NCI-H1048 (cell line): ENCODE measurements around the gene KDM4C.
"Not testable (repeated sequence)": the region's sequence is repeated elsewhere in the genome, so short reads cannot be mapped to it uniquely, and the experiment has no call there.

ENCODE experiments used
- DNase-seq: peaks from one replicate; lab custom pipeline; 2025; lab: John Stamatoyannopoulos, UW

The KDM4C gene

DNA sequence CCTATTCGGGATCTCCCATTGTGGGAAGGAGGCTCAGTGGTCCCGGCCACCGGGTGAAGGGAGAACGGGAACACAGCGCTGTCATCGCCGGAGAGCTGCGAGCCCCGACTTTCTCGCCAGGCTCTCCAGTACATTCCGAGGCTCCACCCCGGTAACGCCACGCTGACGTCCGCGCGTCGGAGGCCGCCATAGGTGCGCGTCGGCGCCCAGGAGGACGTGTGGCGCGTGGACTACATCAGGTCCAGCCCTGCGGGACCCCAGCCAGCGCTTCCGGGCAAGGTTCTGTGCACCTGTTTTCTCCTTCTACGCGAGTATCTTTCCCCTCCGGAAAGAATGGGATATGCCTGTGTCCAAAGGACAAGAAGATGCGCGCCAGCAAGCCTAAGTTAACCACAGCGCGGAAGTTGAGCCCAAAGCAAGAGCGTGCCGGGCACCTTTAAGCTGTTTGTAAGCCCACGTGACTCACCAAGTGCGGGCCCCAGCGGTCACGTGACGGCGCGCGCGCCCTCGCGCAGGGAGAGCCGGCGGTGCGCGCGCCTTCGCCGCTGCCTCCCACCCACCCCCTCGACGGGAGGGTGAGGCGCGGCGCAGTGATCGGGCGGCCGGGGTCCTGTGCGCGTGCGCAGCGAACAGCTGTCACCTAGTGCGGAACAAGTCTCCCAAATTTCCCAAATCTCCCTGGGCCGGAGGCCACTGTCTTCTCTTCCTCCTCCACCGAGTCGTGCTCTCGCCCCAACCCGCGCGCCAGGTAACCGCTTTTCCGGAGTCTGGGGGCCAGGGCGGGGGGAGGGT, at the start of gene KDM4C:
Gene KDM4C (plus strand): TSS at position 518 of the 792 bp plus-strand sequence. CDS start 35,016 bp downstream, outside the sequence.
- DNase-seq: peak; percentile 88

DNA sequence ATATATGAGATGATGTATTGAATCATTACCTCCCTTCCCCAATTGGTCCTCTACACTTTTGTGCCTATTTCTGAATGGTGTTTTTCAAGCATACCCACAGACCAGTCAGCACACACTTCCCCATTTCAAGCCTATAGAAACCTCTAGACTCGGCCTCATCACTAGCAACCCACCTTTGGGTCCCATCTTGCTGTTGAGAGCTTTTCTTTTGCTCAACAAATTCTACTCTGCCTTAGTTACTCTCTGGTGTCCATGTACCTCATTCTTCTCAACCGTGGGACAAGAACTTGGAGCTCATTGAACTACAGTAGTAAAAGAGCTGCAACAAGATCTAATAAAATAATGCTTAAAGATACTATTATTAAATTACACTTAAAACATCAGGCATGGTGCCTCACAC, 49.0 kb upstream of the KDM4C start:
- DNase-seq: no peak

DNA sequence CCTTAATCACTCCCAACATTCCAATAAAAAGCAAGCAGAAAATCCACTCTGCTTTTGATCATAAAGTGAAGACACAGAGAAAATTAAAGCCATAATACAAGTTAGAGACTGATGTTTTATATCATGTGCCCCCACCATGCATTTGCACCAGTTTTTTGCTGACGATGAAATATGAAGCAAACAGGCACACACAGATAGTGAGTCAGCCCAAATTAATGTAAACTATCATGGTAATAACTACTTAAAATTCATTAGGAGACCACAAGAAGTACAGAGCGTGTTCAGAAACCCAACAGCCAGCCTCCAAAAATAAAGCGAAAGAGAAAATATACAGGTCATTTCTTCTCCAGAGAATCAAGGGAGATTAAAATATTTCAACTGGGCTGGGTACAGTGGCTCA, 46.4 kb upstream of the KDM4C start:
- DNase-seq: no peak

DNA sequence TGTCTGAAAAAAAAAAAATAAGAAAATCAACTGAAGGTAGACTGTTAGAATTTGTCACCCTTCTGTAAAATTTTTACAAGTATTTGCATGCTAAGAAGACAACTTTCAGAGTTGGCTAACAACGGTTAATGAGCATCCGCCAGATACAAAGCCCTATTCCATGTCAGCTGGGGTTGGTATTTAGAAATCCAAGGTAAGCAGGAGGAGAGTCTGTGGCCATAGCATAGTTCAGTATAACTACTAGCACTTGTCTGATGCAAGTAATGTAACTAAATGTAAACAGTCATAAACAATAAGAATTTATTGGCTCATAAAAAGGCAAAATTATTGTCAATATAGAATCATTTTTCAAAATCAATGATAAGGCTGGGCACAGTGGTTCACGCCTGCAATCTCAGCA, 45.7 kb upstream of the KDM4C start:
- DNase-seq: no peak

DNA sequence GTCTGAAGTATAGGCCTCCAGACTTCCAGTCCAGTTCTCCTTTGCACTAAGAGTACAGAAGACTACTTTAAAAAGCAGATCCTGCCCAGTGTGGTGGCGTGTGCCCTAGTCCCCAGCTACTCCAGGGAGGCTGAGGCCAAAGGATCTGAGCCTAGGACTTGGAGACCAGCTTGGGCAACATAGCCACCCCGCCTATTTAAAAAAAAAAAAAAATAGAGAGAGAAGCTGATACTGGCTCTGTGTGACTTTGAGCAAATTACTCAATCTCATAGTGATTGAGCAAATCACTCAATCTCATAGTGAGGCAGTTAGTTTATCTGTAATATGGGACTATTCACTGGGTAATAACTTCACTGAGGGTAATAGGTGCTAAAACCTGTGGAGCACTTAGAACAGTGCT, 43.6 kb upstream of the KDM4C start:
- no peak for DNase-seq

DNA sequence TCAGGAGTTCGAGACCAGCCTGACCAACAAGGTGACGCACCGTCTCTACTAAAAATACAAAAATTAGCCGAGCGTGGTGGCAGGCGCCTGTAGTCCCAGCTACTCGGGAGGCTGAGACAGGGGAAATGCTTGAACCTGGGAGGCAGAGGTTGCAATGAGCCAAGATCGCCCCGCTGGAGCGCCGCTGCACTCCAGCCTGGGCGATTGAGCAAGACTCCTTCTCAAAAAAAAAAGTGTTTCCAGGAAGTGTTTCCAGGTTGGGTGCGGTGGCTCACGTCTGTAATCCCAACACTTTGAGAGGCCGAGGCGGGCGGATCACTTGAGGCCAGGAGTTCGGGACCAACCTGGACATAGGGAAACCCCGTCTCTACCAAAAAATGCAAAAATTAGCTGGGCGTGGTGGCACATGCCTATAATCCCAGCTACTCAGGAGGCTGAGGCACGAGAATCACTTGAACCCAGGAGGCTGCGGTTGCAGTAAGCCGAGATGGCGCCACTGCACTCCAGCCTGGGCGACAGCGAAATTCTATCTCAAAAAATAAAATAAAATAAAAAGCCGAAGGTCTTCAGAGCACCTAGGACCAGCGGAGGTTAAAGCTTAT, 42.5 kb upstream of the KDM4C start:
- DNase-seq: not testable (repeated sequence)

DNA sequence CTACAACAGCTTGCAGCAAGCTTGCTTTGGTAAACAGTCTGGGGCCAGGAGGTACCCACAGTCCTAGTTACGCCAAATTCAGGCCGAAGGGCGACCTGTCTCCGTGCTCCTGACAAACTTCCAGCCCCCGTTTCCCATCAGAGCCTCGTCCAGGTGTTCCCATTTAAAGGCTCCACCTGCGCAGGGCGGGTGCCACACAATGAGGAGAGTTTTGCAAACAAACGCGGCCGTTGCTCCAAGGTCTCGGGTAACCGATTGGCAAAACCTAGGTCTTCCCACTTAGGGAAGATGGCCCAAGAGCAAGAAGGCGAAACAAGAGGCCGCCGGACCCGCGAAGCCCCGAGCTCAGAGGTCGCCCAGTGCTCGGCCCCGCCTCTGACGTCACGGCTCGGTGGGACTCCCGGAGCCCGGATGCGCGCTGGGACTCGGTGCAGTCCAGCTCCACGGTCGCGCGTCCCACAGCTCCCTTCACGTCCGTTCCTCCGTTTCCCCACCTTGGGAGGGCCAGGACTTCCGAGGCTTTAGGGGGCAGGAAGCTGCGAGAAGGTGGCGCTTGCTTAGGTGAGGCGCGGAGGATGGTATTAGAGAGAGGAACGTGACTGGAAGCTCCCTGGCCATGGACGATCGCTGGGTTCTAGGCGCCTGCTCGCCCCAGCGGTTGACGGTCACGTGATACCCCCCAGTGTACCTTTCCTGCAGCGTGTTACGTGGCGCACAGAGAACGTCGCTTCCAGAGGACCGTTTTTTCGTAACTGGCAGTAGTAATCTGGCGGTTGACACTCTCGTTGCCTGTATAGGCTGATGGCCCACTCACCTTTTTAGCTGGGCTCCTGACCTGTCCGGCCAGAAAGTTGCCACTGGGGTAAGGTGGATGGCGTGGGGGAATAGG, 41.8 kb upstream of the KDM4C start:
- no peak for DNase-seq

DNA sequence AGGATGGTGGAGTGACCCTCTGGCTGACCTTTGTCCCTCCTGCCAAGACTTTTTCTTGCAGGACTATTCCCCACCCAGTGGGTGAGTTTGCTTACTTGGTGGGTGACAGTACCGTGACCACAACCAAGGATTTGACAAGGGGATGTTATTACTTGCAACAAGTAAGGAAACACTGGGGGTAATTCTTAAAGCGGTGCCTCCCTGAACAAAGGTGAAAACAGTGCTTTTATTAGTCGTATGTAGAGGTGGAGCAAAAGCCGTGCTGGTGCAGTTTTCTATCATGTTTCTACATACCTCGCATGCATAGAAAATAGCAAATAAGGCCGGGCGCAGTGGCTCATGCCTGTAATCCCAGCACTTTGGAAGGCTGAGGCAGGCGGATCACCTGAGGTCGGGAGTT, 41.0 kb upstream of the KDM4C start:
- no peak for DNase-seq

DNA sequence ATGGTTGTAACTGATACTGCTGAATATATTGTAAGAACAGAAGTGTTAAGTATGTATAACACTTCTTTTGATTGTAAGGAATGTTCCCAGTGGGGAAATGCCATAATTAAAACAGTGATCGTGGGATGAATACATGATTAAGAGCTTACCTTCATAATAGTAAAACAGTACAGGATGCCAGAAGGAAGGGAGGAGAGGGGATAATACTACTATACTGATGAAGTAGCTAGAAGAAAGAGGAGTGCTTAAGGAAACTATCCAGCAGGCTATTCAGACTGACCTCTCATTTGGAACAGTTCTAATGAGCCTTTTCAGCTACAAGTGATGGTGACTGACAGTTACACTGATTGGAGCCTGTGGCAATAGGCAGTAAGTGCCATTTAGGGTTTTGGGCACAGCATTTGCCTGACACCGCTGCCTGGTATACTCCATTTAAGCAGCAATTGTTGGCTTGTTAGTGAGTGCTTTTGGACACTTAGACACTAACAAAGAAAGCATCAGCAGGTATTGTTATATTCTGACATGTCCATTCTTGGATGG, 33.8 kb upstream of the KDM4C start:
- no peak for DNase-seq

DNA sequence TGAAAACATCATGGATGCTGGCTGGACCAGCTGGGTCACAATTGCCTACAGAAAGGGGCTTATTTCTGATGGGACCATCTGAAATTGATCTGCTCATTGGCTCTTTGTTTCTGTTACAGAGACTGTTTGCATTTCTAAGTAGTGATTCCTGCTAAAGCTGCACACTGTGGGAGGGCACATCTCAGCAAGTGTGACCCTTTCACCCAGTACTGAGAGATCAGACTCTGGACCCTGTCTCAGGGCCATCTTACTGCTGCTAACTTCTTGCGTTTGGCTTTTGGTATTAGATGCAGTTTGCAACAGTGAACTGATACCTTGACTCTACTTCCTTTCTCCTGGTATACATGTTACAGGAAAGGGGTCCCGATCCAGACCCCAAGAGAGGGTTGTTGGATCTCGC, 24.5 kb upstream of the KDM4C start:
- no peak for DNase-seq

DNA sequence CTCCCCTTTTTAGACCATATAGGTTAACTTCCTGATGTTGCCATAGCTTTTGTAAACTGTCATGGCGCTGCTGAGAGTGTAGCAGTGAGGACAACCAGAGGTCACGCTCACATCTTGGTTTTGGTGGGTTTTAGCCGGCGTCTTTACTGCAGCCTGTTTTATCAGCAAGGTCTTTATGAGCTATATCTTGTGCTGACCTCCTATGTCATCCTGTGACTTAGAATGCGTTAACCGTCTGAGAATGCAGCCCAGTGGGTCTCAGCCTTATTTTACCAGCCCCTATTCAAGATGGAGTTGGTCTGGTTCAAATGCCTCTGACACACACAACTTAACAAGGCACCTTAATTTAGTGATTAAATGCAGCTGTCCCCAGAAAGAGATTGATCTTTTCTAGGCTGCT, 23.9 kb upstream of the KDM4C start:
- DNase-seq: no peak

DNA sequence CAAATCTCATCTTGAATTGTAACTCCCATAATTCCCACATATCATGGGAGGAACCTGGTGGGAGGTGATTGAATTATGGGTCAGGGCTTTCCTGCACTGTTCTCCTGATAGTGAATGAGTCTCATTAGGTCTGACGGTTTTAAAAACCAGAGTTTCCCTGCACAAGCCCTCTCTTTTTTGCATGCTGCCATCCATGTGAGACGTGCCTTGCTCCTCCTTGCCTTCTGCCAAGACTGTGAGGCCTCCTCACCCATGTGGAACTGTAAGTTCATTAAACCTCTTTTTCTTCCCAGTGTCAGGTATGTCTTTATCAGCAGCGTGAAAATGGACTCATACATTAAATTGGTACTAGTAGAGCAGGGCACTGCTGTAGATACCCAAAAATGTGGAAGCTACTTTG, 22.4 kb upstream of the KDM4C start:
- no peak for DNase-seq

DNA sequence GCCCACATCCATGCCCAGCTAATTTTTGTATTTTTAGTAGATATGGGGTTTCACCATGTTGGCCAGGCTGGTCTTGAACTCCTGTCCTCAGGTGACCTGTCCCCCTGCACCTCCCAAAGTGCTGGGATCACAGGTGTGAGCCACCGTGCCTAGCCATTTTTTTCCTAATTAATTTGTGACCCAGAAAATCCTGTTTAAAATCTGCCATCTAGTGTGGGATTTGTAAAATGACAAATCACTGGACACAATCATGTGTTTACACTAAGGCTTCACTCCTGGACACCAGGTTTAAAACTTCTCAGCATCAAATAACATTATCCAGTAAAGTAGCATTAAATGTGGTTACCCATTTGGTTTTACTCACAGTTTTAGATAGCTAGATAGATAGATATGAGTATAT, 18.6 kb upstream of the KDM4C start:
- no peak for DNase-seq

DNA sequence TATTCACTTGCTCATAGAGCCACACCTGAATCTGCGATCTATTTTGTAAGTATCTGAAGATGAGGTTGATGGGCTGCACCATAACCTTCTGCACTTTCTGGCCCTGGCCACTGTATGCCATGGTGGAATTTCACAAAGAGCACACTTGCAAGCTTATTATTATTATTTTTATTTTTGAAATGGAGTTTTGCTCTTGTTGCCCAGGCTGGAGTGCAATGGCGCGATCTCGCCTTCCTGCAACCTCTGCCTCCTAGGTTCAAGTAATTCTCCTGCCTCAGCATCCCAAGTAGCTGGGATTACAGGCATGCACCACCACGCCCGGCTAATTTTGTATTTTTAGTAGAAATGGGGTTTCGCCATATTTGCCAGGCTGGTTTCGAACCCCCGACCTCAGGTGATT, 8.9 kb upstream of the KDM4C start:
- DNase-seq: not testable (repeated sequence)

DNA sequence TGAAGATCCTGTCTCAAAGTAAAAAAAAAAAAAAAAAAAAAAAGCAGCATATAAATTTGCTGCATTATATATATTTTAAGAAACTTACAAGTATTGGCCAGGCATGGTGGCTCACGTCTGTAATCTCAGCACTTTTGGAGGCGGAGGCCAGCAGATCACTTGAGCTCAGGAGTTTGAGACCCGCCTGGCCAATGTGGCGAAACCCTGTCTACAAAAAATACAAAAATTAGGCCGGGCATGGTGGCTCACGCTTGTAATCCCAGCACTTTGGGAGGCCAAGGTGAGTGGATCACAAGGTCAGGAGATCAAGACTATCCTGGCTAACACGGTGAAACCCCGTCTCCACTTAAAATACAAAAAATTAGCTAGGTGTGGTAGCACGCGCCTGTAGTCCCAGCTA, 2.9 kb upstream of the KDM4C start:
- DNase-seq: not testable (repeated sequence)

DNA sequence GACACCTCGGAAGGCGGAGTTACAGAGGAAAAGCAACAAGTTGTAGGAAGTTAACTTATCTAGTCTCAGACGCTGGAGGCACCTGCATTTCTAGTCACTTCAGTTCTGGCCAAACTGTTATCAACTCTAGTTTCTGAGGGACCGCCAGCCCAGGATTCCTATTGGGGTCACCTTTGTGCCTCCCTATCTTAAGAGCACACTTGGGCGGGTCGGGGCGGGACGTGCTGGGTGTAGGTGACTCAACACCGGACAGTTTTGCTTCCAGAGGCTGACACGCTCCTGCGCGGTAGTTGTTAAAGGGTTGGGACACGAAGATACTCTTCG, 679 bp upstream of the KDM4C start:
- DNase-seq: no peak

DNA sequence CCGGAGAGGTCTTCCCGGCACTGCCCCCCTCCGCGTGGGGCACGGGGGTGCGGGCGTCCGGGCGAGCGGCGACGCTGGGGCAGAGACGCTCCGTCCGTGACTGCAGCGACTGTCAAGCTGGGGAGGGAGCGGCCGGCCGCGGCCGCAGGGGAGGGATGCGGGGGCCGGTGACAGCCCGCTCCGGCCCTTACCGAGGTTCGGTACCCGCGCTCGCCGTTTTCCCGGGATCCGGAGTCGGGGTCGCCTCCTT, 400 bp downstream of the KDM4C start:
- DNase-seq: no peak

DNA sequence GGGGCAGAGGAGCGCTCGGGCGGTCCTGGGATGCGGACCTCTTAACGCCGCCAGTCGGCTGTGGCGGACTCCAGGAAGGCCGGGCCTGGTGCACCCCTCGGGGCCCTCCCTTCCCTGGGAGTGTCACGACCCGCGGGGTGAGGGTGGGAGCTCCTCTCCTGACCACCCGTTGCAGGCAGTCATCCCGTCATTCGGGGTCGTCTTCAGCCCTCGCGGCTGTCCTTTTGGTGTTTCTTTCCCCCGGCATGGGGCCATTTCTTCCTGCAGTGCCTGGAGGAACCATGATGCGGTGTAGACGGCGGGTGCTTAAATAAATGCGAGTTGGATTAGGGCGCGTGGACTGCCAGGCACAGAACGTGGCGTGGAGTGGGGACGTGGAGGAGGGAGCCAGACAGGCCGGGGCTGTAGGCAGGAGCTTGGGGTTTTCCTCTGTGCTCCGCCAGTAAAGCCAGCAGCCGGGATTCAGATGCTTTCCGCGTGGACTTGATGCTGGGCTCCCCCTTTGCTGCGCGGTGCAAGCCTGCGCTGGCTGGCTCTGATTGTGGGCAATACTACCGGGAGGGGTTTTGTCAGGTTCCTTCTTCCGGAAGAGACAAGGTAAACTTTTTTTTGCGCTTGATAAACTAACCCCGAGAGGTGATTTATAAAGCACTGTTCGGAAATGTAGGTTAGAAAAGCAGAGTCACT, 868 bp downstream of the KDM4C start:
- no peak for DNase-seq

DNA sequence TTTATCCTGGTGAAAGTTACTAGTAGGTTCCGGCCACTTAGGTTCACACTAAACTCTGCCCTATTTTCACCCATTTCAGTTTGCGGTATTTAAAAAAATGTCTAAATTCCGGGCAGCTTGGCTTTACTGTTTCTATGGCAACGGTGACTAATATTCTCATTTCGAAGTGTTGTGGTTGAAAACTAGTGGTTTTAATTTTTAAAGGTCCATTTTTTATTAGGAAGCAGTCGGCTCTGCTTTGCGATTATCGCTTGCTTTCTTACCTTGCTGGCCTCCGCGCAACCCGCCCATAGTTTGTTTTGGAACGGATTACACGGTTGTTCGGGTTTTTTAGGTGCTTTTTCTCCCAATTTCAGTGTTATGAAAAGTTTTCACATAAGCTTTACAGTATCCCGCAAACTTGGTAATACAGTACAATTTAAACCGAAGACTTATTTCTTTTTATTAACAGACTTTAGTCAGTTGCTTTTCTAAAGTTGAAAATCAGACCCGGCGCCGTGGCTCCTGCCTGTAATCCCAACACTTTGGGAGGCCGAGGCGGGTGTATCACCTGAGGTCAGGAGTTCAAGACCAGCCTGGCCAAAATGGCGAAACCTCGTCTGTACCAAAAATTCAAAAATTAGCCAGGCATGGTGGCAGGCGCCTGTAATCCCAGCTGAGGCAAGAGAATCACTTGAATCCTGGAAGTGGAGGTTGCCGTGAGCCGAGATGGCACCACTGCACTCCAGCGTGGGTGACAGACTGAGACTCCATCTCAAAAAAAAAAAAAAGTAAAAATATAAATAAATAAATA, 1.6 kb downstream of the KDM4C start:
- no peak for DNase-seq

DNA sequence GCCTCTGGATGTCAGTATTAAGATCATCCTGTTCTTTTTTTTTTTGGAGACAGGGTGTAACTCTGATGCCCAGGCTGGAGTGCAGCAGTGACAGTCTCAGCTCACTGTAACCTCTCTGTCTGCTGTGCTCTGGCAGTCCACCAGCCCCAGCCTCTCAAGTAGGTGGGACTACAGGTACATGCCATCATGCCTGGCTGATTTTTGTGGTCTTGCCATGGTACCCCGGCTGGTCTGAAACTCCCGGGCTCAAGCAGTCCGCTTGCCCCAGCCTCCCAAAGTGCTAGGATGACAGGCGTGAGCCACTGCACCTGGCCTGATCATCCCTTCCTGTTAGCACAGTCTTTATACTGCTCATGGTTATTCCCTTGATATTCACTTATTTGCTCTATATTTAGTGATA, 3.5 kb downstream of the KDM4C start:
- no peak for DNase-seq

DNA sequence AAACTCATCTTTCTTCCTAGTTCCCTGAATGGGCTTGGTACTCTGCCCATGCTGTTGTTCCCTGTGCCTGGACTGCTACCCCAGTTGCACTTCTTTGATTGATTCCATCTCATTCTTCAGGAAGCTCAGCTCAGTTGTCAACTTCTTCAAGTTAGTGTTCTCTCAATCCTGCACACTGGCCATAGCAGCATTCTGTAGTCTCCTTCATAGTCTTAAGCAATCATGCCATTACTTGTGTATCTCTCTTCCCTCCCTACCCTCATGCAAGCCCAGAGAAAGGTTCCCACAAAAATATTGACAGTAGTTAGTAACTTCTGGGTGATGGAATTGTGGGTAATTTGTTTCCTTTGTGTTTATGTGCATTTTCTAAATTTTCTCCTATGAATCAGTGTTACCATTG, 5.5 kb downstream of the KDM4C start:
- DNase-seq: no peak

DNA sequence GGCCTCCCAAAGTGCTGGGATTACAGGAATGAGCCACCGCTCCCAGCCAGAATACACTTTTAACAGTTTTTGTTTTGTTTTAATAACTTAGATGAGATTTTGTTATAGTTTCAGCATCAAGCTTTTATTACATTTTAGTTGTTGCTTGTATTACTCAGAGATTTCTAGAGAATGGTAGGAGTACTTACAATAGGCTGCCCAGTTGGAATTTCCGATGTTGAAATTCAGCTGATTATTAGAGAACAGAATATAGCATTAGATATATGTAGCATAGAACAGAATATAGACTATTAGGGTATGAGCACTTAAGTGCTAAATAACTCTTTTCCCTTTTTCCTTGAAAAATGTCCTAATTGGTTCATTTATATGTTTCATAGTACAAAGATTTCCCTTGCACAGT, 6.2 kb downstream of the KDM4C start:
- DNase-seq: no peak
